ENCODE measurements around the gene SPRED1.

GRCh38 chr15:38406436-38406835, 153.8 kb downstream of the SPRED1 start:
- TF ChIP-seq CTCF (IDR thresholded peaks at IDR 0.05) (no peak), POLR2A (IDR thresholded peaks at IDR 0.05) (no peak)
